NOMO-1 (cell line): ENCODE results near the gene ATP8A2.

Source experiments
- DNase-seq, 2 experiments: peaks; one replicate each; lab custom pipeline; 2025; ENCODE audit not compliant: unreplicated experiment in 2 of 2; lab: John Stamatoyannopoulos, UW

The ATP8A2 gene

GRCh38 chr13:25843692-25844091, 471.9 kb downstream of the ATP8A2 start:
- DNase-seq, result no peak

- DNase-seq, result peak; percentile 26 to 35
These were observed 473.0 kb downstream of the ATP8A2 start for GRCh38 chr13:25844559-25845434.

GRCh38 chr13:25846222-25846984, 474.6 kb downstream of the ATP8A2 start:
- DNase-seq, result peak in 1 of 2 experiments; percentile 13

- DNase-seq, result peak; percentile 21 to 81
These were observed 475.4 kb downstream of the ATP8A2 start for GRCh38 chr13:25847145-25847544.

GRCh38 chr13:25847635-25848626, 476.2 kb downstream of the ATP8A2 start:
- DNase-seq, result peak; percentile 76 to 84

GRCh38 chr13:25848812-25849745, 477.3 kb downstream of the ATP8A2 start:
- no peak for DNase-seq

- no peak for DNase-seq
These were observed 486.1 kb downstream of the ATP8A2 start for GRCh38 chr13:25857830-25858229.

- no peak for DNase-seq
These were observed 487.8 kb downstream of the ATP8A2 start for GRCh38 chr13:25859528-25859927.

- DNase-seq, result no peak
These were observed 488.5 kb downstream of the ATP8A2 start for GRCh38 chr13:25860265-25860664.

- no peak for DNase-seq
These were observed 489.1 kb downstream of the ATP8A2 start for GRCh38 chr13:25860862-25861261.

- DNase-seq, result no peak
These were observed 490.4 kb downstream of the ATP8A2 start for GRCh38 chr13:25862156-25862555.

- DNase-seq, result no peak
These were observed 492.3 kb downstream of the ATP8A2 start for GRCh38 chr13:25864116-25864515.

GRCh38 chr13:25864936-25865335, 493.2 kb downstream of the ATP8A2 start:
- no peak for DNase-seq

- no peak for DNase-seq
These were observed 493.6 kb downstream of the ATP8A2 start for GRCh38 chr13:25865391-25865790.

GRCh38 chr13:25867038-25867437, 495.3 kb downstream of the ATP8A2 start:
- no peak for DNase-seq

- no peak for DNase-seq
These were observed 496.7 kb downstream of the ATP8A2 start for GRCh38 chr13:25868490-25868889.

- no peak for DNase-seq
These were observed 498.2 kb downstream of the ATP8A2 start for GRCh38 chr13:25869941-25870340.

- peak; percentile 35 to 85 for DNase-seq
These were observed 499.8 kb downstream of the ATP8A2 start for GRCh38 chr13:25871389-25872125.
